Dermis microvascular lymphatic vessel endothelial cell (primary cell): ENCODE results near the gene PTCH1. TPM values are rescaled to one million over a fixed set of nuclear protein-coding genes. Genes with fewer than 3 reads are reported as not detected.

ENCODE experiments used
- DNase-seq, 2 donors: peaks; one replicate each; pipeline versions ENCODE4 v3.0.0 to v3.0.0-alpha.2; 2010; ENCODE audit warnings: low read depth in 2 of 2
- total RNA-seq: library from RNA; depleted of rRNA; stranded (reverse); fragments of >200 nt; gene quantifications from 2 replicates; pipeline ENCODE4 v1.2.1, GENCODE V29; 2014

The PTCH1 gene
- total RNA-seq, 1 donor from 2014 or later = 2.6 TPM

DNA sequence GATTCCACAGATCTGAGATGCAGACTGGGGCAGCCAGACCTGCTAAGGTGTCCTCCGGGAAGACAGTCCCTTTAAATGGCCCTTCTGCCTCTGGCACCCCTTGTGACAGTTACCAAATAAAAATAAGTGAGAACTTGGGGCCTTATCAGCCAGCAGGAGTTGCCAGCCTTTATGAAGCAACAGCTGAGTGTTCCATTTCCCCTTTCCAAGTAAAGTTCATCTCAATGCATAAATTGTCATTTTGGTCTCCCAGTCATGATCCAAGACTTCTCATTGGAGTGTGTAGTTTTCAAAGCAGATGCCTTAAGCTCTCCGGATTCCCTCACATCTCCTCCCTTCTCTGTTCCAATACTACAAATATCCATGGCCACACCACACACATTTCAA lies 4.1 kb downstream of the PTCH1 start:
- DNase-seq = no peak

DNA sequence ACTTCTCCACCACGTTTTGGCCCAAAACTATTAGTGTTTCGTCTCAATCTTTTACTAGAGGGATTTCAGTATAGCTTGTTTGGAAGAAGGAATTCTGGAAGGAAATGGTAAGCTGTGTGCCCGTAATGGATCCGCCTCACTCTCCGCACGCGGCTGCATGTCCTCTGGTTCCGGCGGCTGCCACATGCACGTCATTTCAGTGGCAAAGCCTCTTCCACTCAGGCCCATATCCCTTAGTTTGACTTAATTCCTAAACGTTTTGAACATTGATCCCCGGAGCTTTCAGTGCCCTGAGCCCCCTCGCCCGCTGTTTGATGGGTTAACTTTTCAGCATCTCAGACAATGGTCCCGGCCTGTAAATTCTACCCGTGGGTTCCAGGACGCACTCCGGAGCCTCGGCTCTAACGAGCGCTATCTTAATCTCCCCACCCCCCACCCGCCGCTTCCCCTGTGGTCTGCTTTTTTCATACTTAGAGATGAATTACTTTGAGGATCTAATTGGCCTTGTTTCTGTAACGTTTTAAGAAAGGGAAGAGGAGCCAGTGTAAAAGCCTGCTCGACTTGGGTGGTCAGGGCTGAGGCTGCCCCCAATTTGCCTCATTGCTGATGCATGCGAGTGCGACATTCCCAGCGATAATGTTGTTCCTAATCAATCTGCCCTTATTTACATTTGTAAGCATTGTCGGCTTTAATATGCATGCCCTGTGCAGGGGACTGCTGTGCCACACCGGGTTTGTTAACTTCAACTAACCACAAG lies 4.6 kb downstream of the PTCH1 start:
- DNase-seq = peak in 1 of 2 donors; percentile 6

DNA sequence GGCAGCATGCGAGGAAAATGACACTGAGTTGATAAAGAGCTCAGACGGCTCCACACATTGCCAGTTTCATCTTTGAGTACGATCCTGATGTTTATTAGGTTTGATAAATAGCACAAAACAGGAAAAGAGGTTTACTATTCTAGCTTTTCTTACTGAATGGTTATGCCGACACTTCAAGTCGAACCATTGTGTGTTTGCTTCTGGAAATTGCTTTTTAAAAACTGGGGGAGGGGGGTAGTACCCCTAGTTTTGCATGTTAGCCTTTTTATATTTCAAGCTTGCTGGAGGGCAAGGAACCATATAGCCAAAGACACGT lies 5.2 kb downstream of the PTCH1 start:
- DNase-seq = no peak

DNA sequence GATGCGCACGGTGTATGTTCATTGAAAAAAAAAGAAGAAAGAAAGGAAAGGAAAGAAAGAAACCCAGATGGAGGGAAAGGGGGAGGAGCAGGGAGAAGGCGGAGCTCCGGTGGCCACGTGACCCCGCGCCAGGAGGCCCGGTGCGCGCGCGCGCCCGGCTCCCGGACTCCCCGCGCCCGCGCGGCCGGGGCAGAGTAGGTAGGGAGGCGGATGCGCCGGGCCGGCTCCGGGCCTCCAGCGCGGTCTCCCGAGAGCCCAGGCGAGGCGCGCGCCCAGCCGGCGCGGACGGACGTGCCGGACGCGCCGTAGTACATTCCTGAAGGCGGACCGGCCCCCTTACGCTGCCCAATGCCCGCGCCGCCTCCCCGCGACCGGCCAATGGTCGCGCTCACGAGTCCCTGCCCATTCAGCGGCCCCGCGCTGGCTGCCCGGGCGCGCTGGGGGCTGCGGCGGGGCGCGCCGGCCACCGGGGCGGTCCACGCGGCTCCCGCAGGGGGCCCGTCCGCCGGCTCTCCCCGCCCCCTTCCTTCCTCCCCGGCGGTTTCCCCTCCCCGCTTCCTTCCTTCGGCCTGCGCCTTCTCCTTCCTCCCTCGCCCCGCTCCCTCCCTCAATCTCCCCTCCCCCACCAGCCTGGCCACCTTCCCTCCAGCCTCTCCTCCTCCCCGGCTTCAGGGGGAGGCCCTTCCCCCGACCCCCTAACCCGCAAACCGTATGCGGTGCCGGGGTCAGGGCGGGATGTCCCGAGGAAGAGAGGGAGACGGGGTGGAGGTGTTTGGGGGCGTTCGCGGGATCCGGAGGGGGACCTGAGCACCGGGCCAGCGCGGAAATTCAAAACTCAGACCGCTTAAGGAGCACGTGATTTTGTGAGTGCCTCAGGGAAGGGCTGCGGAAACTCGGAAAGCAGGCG lies 5.8 kb downstream of the PTCH1 start:
- DNase-seq = peak; percentile 72 to 95

DNA sequence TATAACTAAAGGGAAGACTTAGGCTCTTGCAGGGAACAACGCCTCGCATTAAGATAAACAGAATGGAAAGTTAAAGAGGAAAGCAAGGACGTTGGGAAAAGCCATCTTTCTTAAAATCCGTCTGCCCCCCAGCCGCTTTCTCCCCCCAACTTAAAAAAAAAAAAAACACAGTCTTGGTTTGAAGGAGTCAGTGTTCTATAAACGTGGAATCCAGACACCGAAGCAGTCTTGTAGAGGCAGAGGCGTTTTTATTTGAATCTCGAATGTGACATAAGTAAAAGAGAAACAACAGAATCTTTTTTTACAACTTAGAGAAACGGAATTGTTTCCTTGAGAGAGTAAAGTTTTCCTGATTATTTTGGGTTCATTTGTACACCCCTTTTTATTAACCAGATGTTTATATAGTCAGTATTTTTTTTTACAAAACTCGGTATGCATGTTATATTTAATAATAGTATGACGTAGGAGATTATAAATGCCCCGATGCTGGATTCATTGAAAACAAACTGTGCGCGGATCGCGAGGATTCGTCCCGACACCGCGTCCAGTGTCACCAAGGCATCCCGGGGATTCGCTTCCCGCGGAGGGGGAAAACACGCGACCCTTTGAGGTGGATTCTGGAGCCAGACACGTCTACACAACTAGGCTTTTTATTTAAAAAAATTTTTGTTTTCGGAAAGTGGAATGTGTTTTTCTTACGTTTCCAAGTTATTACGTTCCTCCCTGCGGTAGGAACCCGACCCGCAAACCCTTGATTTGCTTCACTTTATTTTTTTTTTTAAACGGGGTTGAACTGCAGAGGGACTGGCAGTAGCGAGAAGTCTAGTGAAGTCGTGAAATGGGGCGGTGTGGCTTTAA lies 6.7 kb downstream of the PTCH1 start:
- peak in 1 of 2 donors; percentile 46 for DNase-seq

DNA sequence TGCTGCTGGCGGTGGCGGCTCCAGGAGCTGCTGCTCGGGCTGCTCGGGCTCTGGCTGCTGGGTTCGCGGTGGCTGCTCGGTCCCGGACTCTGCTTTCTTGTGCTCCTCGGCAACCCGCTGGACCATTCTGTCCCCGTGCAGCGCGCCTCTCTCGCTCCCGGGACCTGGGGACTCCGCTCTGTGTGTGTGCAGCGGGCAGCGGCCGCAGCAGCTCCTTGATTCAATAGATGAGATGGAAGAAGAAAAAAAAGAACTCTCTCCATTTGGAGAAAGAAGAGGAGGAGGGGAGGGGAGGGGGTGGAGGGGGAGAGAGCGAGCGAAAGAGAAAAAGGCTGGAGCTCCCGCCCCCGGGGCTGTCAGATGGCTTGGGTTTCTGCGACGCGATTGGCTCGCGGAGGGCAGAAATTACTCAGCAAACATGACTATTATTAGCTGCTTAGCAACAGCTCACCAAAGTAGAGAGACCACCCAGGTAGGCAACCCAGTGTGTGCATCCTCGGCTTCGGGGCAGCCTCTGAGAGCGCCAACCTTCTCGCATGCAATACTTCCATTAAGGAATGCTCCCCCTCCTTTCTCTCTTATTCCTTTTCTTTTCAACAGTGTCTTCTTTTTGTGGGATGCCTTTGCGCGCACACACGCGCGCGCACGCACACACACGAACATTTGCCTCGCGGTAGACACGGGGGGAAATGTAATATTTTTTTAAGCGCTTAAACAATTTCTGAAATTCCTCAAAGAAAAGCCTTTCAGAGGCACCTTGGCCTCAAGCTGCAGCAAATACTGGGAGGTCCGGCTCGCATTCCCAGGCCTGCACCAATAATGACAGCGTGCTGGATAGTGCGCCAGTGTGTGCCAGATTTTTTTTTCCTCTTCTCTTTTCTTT lies 7.6 kb downstream of the PTCH1 start:
- DNase-seq = peak; percentile 82 to 92

DNA sequence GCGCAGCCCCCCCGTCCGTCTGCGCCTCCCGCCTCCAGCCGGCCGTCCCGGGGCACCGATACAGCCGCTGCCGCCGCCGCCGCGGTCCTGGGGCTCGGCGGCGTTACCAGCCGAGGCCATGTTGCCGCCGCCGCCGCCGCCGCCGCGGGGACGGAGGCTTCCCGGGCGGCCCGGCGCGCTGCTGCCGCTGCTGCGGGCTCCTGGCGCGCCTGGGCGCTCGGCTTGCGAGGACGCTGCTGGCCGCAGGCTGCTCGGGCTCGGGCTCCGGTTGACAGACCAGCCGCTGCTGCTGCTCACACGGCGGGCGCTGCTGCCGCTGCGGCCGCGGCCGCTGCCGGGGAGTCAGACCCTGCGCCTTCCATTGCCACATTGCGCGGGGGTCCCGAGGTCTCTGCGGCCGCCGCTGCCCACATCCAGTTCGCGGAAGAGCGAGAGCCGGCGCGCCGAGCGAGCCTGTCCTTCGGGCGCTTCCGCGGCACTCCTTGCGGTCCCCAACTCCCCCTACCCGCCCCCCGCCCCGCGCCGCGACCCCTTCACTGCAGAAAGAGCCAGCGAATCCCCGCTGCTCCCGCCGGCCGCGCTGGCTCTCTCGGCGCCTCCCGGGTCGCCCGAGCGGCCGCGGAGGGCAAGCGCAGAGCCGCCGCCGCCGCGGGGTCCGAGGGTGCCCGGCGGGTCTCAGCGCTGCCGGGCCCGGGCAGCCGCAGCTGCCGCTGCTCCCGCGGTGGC lies 8.4 kb downstream of the PTCH1 start:
- DNase-seq = peak in 1 of 2 donors; percentile 38

DNA sequence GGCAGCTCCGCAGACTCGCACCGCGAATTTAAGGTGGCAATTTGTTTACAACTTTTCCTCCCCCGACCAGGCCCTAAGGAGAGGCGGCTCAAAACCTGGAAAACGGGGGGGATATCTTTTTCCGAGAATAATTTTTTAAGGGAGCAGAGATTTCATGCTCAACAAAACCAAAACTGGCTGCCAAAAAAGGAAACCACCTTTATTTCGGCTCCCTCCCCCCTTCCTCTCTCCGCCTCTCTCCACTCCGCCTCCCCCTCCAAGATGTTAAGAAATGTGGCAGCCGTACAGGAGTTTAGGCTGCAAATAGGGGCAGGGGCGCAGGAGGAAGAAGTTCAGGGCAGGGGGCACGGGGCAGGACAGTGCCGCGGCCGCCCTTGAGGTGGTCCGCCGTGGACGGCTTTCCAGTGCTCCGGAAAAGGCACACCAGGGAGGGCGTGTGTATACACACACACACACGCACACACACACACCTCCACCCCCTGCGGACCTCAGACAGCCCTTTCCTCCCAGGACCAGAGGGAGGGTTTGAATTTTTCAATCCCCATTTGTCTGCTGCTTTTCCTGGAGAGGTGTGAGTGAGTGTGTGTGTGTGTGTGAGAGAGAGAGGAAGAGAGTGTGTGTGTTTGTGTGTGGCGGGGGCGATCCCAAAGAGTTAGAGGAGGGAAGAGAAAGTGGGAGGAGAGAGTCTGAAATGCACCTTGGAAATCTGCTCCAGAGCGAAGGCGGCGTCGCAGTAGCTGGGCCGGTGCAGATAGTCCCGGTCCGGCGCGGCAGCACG lies 9.1 kb downstream of the PTCH1 start:
- DNase-seq = peak; percentile 79 to 83

DNA sequence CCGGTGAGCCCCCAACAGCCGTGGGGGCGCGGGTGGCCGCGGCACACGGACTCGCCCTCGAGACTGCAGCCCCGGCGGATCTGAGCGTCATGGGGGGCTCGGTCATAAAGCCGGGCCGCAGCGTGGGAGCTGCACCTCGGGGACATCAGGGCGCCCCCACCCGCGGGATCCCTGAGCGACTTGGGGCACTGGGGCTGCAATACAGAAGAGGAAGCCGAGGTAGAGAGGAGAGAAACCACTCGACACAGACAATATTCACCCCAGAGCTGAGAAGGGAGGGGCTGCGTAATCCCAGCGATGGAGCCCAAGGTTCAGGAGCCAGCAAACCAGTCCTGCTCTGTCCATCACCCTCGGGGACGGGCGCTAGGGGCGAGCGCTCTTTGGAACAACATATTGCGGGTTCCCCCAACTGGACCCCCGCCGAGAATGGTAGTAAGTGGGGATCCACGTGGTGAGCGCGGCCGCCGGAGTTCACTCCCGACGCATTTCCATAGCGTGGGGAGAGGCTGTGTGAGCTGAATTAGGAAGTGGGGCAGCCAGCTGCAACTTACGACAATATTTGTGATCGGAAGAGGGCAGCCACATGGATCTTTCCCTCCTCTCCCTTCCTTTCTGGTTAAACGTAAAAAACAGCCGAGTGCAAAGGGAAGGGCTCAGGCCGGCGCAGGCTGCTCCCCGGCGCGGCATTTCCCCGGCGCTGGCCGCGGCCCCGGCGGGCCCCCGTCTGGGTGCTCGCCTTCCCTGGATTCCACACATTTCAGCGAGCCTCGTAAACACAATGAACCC lies 9.9 kb downstream of the PTCH1 start:
- peak in 1 of 2 donors; percentile 70 for DNase-seq

DNA sequence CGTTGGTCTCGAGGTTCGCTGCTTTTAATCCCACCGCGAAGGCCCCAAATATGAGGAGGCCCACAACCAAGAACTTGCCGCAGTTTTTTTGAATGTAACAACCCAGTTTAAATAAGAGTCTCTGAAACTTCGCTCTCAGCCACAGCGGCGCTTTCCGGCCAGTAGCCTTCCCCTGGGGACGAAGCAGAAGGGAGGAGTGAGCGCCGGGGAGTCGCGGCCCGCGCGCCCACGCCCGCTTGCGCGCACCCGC lies 10.4 kb downstream of the PTCH1 start:
- DNase-seq = peak in 1 of 2 donors; percentile 33

DNA sequence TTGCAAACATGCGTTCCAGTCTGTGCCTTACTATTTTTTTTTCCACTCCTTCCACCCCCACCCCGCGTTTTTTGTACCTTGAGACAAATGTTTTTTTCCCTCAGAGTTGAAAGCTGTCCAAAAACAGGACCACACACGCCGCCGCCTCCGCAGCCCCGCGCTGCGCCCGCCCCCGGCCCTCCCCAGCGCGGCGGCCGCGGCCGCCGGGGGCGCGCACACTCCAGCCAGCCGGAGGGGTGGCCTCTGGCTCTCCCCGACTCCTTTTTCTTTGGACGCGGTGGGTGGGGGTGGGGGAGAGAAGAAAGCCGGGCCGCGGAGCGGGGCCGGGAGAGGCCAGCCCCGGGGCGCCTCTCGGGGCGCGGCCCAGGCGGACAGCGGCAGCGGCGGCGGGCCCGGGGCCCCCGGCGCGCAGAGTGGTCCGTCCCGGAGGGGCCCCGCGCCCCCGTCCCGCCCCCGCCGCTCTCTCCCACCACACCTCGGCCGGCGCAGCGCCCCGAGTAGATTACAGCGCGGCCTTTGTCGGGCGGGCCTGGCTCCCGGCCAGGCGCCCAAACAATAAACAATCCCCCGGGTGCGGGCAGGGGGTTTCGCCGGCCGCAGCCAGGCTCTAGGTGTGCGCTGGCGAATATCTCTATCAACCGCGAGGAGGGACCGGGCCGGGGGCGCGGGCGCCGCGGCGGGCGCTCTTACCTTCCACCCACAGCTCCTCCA lies 10.9 kb downstream of the PTCH1 start:
- DNase-seq = peak in 1 of 2 donors; percentile 70

DNA sequence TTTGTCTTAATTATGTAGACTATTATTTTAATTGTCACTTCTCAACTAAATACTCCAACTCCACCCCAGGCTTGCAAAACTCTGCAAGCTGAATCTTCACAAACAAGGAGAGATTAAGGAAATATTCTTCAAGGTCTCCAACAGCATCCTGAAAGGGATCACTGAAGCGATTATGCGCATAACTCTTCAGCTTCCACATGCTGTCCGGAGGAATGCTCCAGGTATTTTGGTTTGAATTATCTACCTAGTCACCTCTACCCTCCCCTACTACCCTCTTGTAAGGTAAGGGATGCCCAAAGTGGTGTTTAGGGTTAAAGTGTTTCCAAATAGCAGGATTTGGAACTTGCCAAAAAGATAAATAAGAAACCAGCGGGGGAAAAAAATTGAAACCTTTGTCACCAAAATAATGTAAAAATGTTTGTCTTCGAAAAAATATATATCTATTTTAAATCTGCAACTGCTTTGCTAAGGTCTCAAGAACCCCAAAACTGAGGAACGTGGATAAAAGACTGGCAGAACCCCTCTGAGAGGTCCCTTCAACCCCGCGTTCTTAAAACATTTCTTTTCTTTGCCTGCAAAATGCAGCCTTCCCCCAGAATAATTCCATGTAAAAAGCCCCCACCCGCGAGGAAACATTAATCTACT lies 11.6 kb downstream of the PTCH1 start:
- DNase-seq = no peak

DNA sequence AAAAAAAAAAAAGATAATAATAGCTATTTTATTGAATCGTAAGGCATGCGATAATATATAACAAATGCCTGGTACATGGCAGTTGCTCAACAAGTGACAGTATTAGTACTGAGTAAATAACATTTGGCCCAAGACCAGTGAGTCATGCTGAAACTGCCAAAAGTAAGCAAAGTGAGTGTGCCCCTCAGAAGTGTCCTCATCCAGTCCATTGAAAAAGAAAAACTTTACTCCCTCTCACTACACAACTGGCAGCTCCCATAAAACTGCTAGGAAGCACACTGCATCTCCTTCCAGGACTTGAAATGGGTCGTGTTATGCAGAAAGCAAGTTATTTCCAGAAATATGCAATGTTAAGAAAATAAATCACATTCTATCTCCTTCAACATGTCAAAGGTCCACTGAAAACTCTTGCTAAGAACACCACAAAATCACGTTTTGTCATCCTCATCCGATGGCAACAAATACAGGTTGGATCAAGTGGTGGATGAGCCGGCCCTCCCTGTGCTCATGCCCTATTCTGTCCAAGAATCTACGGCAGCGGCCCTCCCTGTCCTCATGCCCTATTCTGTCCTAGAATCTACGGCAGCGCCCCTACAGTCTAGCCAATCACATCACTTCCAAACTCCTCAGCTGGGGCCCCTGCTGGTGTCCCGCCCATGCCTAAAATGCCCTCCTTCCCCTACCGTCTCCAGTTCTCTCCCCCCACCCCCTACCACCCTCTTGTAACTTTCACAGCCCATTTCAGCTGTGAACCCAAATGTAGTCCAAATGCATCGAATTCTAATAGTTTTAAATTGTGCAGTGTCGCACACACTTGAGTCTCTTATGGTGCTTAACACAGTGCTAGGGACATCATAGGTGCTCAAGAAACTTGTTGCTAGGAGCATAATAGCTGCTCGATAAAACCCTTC lies 12.5 kb downstream of the PTCH1 start:
- DNase-seq = peak in 1 of 2 donors; percentile 6

DNA sequence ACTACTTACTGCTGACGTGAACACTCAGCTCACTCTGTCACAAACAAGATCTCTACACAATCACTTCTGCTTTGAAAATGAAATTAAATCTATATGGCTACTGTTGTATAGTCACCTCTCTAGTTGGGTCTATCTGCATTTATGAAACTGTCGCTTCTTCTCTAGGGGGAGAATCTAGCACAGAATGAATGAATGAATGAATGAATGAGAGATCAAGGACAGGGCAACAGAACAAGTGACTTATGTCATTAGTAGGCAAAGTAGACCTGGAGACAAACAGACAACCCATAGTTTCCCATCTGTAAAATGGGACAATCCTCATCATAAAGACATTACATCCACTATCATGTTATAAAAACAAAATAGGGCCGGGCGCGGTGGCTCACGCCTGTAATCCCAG lies 13.4 kb downstream of the PTCH1 start:
- no peak for DNase-seq

DNA sequence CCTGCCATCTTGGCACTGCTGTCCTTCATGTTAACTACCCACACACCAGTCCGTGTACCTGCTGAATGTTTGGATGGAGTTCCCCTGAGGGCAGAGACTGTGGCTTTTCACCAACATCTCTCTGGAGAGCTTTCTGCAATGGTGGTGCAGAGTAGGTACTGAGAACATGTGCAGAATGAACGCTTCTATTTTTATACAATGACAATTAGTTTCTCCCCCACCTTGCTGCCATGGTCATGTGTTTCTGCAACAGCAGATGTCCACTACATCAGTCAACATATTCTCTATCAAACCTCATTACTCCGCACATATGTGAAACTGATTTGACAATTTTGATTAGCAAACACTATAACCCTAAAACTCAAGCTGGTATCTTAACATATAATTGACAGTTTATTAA lies 14.5 kb downstream of the PTCH1 start:
- no peak for DNase-seq

DNA sequence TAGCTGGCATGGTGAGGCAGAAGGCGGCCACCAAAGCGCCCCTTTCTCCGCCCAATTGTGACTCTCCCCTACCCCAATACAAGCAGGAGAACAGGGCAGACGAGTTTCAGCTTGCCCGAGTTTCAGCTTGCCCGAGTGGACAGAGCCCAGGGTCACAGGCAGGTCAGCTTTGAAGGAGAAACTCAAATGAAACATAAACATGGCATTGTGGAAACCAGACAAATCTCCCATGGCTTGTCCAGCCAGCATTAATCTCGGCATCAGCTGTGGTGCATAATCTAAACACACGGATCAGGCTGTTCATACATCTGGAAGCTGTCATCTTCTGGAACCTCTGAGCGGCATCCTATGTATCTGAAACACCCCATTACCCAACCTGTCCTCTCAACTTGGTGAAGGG lies 16.9 kb downstream of the PTCH1 start:
- no peak for DNase-seq
